ENCODE data around the gene RTRAF.

Gene RTRAF

GRCh38 chr14:51989293-51990234 lies at the start of gene RTRAF:
Gene RTRAF, plus strand, starts transcription at chr14:51989546. Its CDS starts 94 bp downstream, at chr14:51989640.
- DNase-seq, result peak; percentile 86

- DNase-seq, result no peak
Measured at GRCh38 chr14:51939755-51940301, 49.5 kb upstream of the RTRAF start.

- DNase-seq, result no peak
Measured at GRCh38 chr14:51942971-51943370, 46.4 kb upstream of the RTRAF start.

GRCh38 chr14:51950007-51950406 lies 39.3 kb upstream of the RTRAF start:
- DNase-seq, result no peak

- no peak for DNase-seq
Measured at GRCh38 chr14:51951656-51952055, 37.7 kb upstream of the RTRAF start.

GRCh38 chr14:51954031-51954430 lies 35.3 kb upstream of the RTRAF start:
- DNase-seq, result no peak

- DNase-seq, result no peak
Measured at GRCh38 chr14:51954657-51955056, 34.7 kb upstream of the RTRAF start.

- DNase-seq, result no peak
Measured at GRCh38 chr14:51957950-51958349, 31.4 kb upstream of the RTRAF start.

- no peak for DNase-seq
Measured at GRCh38 chr14:51959928-51960327, 29.4 kb upstream of the RTRAF start.

- no peak for DNase-seq
Measured at GRCh38 chr14:51960866-51961265, 28.5 kb upstream of the RTRAF start.

GRCh38 chr14:51962711-51963110 lies 26.6 kb upstream of the RTRAF start:
- DNase-seq, result no peak

- no peak for DNase-seq
Measured at GRCh38 chr14:51963286-51963685, 26.1 kb upstream of the RTRAF start.

GRCh38 chr14:51967521-51967920 lies 21.8 kb upstream of the RTRAF start:
- DNase-seq, result no peak

GRCh38 chr14:51969852-51970540 lies 19.4 kb upstream of the RTRAF start:
- DNase-seq, result no peak

GRCh38 chr14:51972566-51972965 lies 16.8 kb upstream of the RTRAF start:
- no peak for DNase-seq

- DNase-seq, result no peak
Measured at GRCh38 chr14:51977075-51977474, 12.3 kb upstream of the RTRAF start.

GRCh38 chr14:51978681-51979085 lies 10.7 kb upstream of the RTRAF start:
- no peak for DNase-seq

GRCh38 chr14:51979088-51979709 lies 10.1 kb upstream of the RTRAF start:
- DNase-seq, result peak; percentile 55

GRCh38 chr14:51981218-51981854 lies 8.0 kb upstream of the RTRAF start:
- DNase-seq, result no peak

- DNase-seq, result no peak
Measured at GRCh38 chr14:51988221-51988620, 1.1 kb upstream of the RTRAF start.

- no peak for DNase-seq
Measured at GRCh38 chr14:51990488-51990887, 1.1 kb downstream of the RTRAF start.

- no peak for DNase-seq
Measured at GRCh38 chr14:51993285-51993920, 4.1 kb downstream of the RTRAF start.
